B cell (primary cell): Measurements from ENCODE around the gene NUP98. TPM values are rescaled to one million over a fixed set of nuclear protein-coding genes. Genes with fewer than 3 reads are reported as not detected.
A peak's percentile ranks its signal among the peaks of the same experiment; 100 is the strongest.

ENCODE experiments used
- ATAC-seq: fragments of 200-7000 bp; cut with Tn5 transposase; one replicate; pipeline ENCODE4 v1.10.0; 2021; ENCODE audit warnings: low read depth, mild to moderate bottlenecking, moderate number of reproducible peaks, moderate library complexity
- CTCF ChIA-PET: fragments of 350-600 bp; sonication (Branson Sonifier 250); formaldehyde crosslinking; loops from one replicate; lab custom pipeline; 2021; ENCODE audit warnings: antibody characterized with exemption, inconsistent platforms; lab: Charles Lee
- POLR2A ChIA-PET: fragments of 350-600 bp; sonication (Branson Sonifier 250); formaldehyde crosslinking; loops from one replicate; lab custom pipeline; 2021; ENCODE audit warnings: antibody characterized with exemption; lab: Charles Lee
- DNase-seq: peaks from one replicate; pipeline ENCODE4 v3.0.0; 2013
- H2AFZ ChIP-seq: 2 replicates; pipeline ENCODE4 v1.6.1; 2012; ENCODE audit warnings: mild to moderate bottlenecking, low read depth, low read length; ENCODE audit not compliant: insufficient read depth, poor library complexity, severe bottlenecking
- H3K27ac ChIP-seq, 2 donors: 1 replicate in 1 of 2; 2 replicates in 1 of 2; pipeline ENCODE4 v1.5.1; 2012 to 2013; ENCODE audit warnings: low read length in 2 of 2, mild to moderate bottlenecking in 2 of 2, moderate library complexity in 1 of 2
- H3K27me3 ChIP-seq, 4 experiments: fragments of 200-600 bp in 1 of 4; sonication (generic) in 1 of 4; replicated peaks in 1 of 4; 1 replicate in 2 of 4; 2 replicates in 2 of 4; pipeline versions ENCODE4 v1.6.1 to v1.7.0; 2013 to 2016; ENCODE audit warnings: low read length in 3 of 4, mild to moderate bottlenecking in 2 of 4, mixed read lengths in 1 of 4, moderate library complexity in 1 of 4; ENCODE audit not compliant: insufficient read depth in 4 of 4, control insufficient read depth in 3 of 4; ENCODE audit errors: control extremely low read depth in 1 of 4
- H3K36me3 ChIP-seq, 2 experiments: replicated peaks in 1 of 2; 1 replicate in 1 of 2; 2 replicates in 1 of 2; pipeline versions ENCODE4 v1.6.1 to v1.7.1; 2013; ENCODE audit warnings: low read length in 1 of 2; ENCODE audit not compliant: insufficient read depth in 2 of 2, control insufficient read depth in 1 of 2; ENCODE audit errors: control extremely low read depth in 1 of 2, extremely low read depth in 1 of 2
- H3K4me1 ChIP-seq, 2 donors: fragments of 200-600 bp in 1 of 2; sonication (generic) in 1 of 2; 1 replicate in 1 of 2; 2 replicates in 1 of 2; pipeline versions ENCODE4 v1.5.1 to v1.6.1; 2013 to 2017; ENCODE audit warnings: low read length in 2 of 2; ENCODE audit not compliant: control insufficient read depth in 2 of 2, insufficient read depth in 2 of 2
- H3K4me2 ChIP-seq: replicated peaks from 2 replicates; pipeline ENCODE3; 2012; ENCODE audit warnings: mild to moderate bottlenecking, low read depth, low read length; ENCODE audit not compliant: poor library complexity, severe bottlenecking
- H3K4me3 ChIP-seq, 5 experiments: fragments of 200-600 bp in 1 of 5; sonication (generic) in 1 of 5; 1 replicate in 3 of 5; 2 replicates in 2 of 5; pipeline versions ENCODE4 v1.5.1 to v1.7.0; 2011 to 2016; ENCODE audit warnings: low read length in 4 of 5, mild to moderate bottlenecking in 4 of 5, low read depth in 2 of 5, control low read depth in 1 of 5, moderate library complexity in 1 of 5; ENCODE audit not compliant: insufficient read depth in 1 of 5; ENCODE audit errors: control extremely low read depth in 1 of 5, extremely low read depth in 1 of 5
- H3K79me2 ChIP-seq: fragments of 200-600 bp; sonication (generic); one replicate; pipeline ENCODE4 v1.6.0; 2016; ENCODE audit warnings: low read length; ENCODE audit not compliant: control insufficient read depth, insufficient read depth
- H3K9ac ChIP-seq: fragments of 200-600 bp; sonication (generic); 2 replicates; pipeline ENCODE4 v1.6.1; 2017; ENCODE audit warnings: mild to moderate bottlenecking, low read length, moderate library complexity
- H3K9me3 ChIP-seq, 3 donors: one replicate each; pipeline versions ENCODE4 v1.6.1 to v1.7.1; 2013; ENCODE audit warnings: low read length in 2 of 3; ENCODE audit not compliant: control insufficient read depth in 2 of 3, insufficient read depth in 1 of 3; ENCODE audit errors: control extremely low read depth in 1 of 3
- H4K20me1 ChIP-seq: 2 replicates; pipeline ENCODE4 v1.6.0; 2012; ENCODE audit warnings: mild to moderate bottlenecking, low read length; ENCODE audit not compliant: insufficient read depth, control insufficient read depth, poor library complexity, severe bottlenecking
- H3K27ac Mint-ChIP-seq: one replicate; pipeline ENCODE4 v1.8.0; 2021; ENCODE audit warnings: mixed read lengths
- H3K27me3 Mint-ChIP-seq: one replicate; pipeline ENCODE4 v1.8.0; 2021; ENCODE audit warnings: mixed read lengths
- H3K4me1 Mint-ChIP-seq: one replicate; pipeline ENCODE4 v1.8.0; 2021; ENCODE audit warnings: mixed read lengths
- H3K4me3 Mint-ChIP-seq: one replicate; pipeline ENCODE4 v1.8.0; 2021; ENCODE audit warnings: mixed read lengths
- H3K9me3 Mint-ChIP-seq: one replicate; pipeline ENCODE4 v1.8.0; 2022; ENCODE audit warnings: mixed read lengths; ENCODE audit not compliant: insufficient read depth
- EZH2 ChIP-seq: IDR thresholded peaks from 2 replicates; pipeline ENCODE4 v1.6.1; 2012; ENCODE audit warnings: borderline replicate concordance, low read depth, mild to moderate bottlenecking, moderate library complexity, low read length; ENCODE audit not compliant: insufficient read depth, poor library complexity, severe bottlenecking
- WGBS: methylation state at CpG from one replicate; pipeline ENCODE4 v1.1.5; 2013; ENCODE audit warnings: missing lambda C conversion rate; ENCODE audit not compliant: insufficient coverage; 5-methylcytosine and 5-hydroxymethylcytosine counted together
- intact Hi-C: fragments of 100-400 bp; cut with micrococcal nuclease; formaldehyde crosslinking; loops from one replicate; pipeline ENCODE4 v1.10.0; 2022
- polyA plus RNA-seq: library from polyadenylated mRNA; depleted of rRNA; stranded (reverse); fragments of >200 nt; gene quantifications from 2 replicates; pipeline ENCODE4 v1.2.3, GENCODE V29; 2012
- total RNA-seq, 2 donors: library from RNA; stranded (reverse); fragments of 120-200 nt in 1 of 2; gene quantifications; 1 replicate in 1 of 2; 2 replicates in 1 of 2; pipeline versions ENCODE4 v1.2.3 to v1.2.4, GENCODE V29; 2013 to 2022
- TF ChIP-seq, protein P1 (sequence below): fragments of 200-600 bp; IDR thresholded peaks from one replicate; pipeline ENCODE4 v1.8.0; 2022; ENCODE audit warnings: antibody characterized with exemption, mild to moderate bottlenecking

NUP98 gene
- total and polyA plus RNA-seq, 2 donors (not counting 1 experiment from before 2014, with no cell fraction given): 99.8 to 111 TPM

DNA sequence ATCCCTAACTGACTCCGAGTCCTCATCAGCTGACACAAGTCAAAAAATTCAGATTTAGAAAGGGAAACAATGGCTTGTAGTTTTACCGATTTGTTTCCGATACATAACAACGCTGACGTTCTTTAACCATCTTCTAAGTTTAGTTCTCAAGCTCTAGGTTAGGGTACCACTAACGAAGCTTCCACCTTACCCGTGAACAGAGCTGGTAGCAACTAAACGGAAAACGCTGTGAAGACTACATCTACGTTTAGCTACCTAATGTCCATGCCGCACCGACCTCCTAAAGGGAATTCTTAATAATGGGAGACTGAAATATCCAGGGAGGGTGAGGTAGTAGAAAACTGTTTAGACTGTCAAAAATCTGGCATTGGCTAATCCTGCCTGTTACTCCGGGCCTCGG is 1.0 kb downstream of the NUP98 start:
- Histone ChIP-seq H3K36me3 (peaks cover 2 to 18% of the 10 kb centered on the region in 2 experiments), H3K4me1 (peaks cover 21 to 31% of the 10 kb centered on the region in 2 donors)
- 22% methylated on average over 3 of the region's 14 CpGs for WGBS

DNA sequence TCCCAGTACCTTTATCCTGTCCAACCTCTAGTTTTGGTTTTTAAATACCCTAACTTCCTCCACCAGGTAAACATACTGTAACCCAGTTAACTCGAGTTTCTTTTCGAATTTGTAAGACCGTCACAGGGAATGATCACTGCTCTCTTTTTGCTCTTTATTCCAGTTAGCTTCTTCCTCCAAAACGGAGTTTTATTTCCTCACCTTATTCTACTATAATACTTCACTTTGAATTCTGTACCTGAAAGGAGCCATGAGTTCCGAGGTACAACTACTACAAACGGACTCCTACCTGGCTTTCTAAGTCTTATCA is 1.4 kb downstream of the NUP98 start:
- ChIA-PET POLR2A (no interaction called here), CTCF (interaction anchor here (1.3 to 3.5 kb wide), 4 partner anchors 12 to 277 kb away, joined by 3 to 27 read pairs (median 7); partner anchors contain the start of gene PGAP2)
- H3K36me3 ChIP-seq: peaks cover 2 to 18% of the 10 kb centered on the region in 2 experiments
- H3K4me2 ChIP-seq: peak overlapping the region; percentile 92
- H3K4me3 ChIP-seq: peak overlapping the region in 4 of 5 experiments; percentile 95 to 98 (median 96)
- peak overlapping the region; percentile 93 to 97 for H3K27ac ChIP-seq
- H3K9me3 Mint-ChIP-seq: no peaks in the 10 kb centered on the region
- H4K20me1 ChIP-seq: peaks cover 28% of the 10 kb centered on the region
- H3K79me2 ChIP-seq: peaks cover 86% of the 10 kb centered on the region
- H3K27me3 Mint-ChIP-seq: no peaks in the 10 kb centered on the region
- peaks cover 21 to 31% of the 10 kb centered on the region in 2 donors for H3K4me1 ChIP-seq
- H3K4me1 Mint-ChIP-seq: peaks cover 36% of the 10 kb centered on the region
- no peaks in the 10 kb centered on the region for H3K9me3 ChIP-seq
- peak overlapping the region; percentile 97 for H3K9ac ChIP-seq
- 32% methylated on average over 6 of the region's 6 CpGs for WGBS
- ATAC-seq (no peak), DNase-seq (peak; percentile 20)
- H3K27me3 ChIP-seq: no peaks in the 10 kb centered on the region
- H3K27ac Mint-ChIP-seq: peak overlapping the region; percentile 97
- intact Hi-C loops: loop anchor here (5.0 kb wide), 1 partner anchor 596 kb away; the partner anchor contains the start of gene TRIM21
- no peak overlapping the region for H2AFZ ChIP-seq
- TF ChIP-seq, protein P1, sequence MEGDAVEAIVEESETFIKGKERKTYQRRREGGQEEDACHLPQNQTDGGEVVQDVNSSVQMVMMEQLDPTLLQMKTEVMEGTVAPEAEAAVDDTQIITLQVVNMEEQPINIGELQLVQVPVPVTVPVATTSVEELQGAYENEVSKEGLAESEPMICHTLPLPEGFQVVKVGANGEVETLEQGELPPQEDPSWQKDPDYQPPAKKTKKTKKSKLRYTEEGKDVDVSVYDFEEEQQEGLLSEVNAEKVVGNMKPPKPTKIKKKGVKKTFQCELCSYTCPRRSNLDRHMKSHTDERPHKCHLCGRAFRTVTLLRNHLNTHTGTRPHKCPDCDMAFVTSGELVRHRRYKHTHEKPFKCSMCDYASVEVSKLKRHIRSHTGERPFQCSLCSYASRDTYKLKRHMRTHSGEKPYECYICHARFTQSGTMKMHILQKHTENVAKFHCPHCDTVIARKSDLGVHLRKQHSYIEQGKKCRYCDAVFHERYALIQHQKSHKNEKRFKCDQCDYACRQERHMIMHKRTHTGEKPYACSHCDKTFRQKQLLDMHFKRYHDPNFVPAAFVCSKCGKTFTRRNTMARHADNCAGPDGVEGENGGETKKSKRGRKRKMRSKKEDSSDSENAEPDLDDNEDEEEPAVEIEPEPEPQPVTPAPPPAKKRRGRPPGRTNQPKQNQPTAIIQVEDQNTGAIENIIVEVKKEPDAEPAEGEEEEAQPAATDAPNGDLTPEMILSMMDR: no peak
- no peak for TF ChIP-seq EZH2
- H3K4me3 Mint-ChIP-seq: peak overlapping the region; percentile 97

More for the DNA sequence above, 1.0 kb downstream of the NUP98 start:
- Histone ChIP-seq H3K79me2 (peaks cover 82% of the 10 kb centered on the region), H3K9me3 (no peaks in the 10 kb centered on the region), H3K27ac (peak overlapping the region; percentile 93 to 97), H2AFZ (no peak overlapping the region), H4K20me1 (peaks cover 24% of the 10 kb centered on the region), H3K9ac (peak overlapping the region; percentile 97), H3K4me3 (peak overlapping the region; percentile 93 to 98 (median 96)), H3K4me2 (peak overlapping the region; percentile 92), H3K27me3 (no peaks in the 10 kb centered on the region)
- TF ChIP-seq, protein P1: no peak
- DNase-seq (peak; percentile 22), ATAC-seq (no peak)
- H3K9me3 Mint-ChIP-seq: no peaks in the 10 kb centered on the region
- peak overlapping the region; percentile 97 for H3K4me3 Mint-ChIP-seq
- no peaks in the 10 kb centered on the region for H3K27me3 Mint-ChIP-seq
- ChIA-PET POLR2A (interaction anchor here (0.6 to 1.0 kb wide), 2 partner anchors 40 to 417 kb away, joined by 3 to 4 read pairs; no protein-coding TSS in a partner anchor), CTCF (interaction anchor here (1.3 to 3.5 kb wide), 4 partner anchors 12 to 276 kb away, joined by 3 to 27 read pairs (median 7); partner anchors contain the start of gene PGAP2)
- H3K4me1 Mint-ChIP-seq: peaks cover 36% of the 10 kb centered on the region
- intact Hi-C loops: loop anchor here (5.0 kb wide), 1 partner anchor 596 kb away; the partner anchor contains the start of gene TRIM21
- H3K27ac Mint-ChIP-seq: peak overlapping the region; percentile 97
